Measurements from ENCODE around the gene APEX1. TPM values are rescaled to one million over a fixed set of nuclear protein-coding genes. Genes with fewer than 3 reads are reported as not detected.

Gene APEX1
- total and polyA plus RNA-seq, 12 donors = 94.1 to 304 (median 158) TPM

DNA sequence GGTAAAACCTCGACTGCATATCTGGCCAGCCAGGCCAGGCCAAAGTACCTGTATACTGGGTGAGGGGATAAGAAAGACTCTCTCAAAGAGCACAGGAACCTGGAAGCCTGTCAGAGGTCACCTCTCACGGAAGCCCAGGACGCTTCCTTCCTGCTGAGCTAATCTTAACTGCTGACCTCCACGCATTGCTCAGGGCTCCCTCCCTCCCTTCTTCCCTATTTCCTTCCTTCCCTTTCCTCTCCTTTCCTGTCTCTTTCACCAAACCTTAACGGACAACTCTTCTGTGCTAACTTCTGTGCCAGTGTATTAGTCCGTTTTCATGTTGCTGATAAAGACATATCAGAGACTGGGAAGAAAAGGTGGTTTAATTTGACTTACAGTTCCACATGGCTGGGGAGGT, 35.5 kb downstream of the APEX1 start:
- Histone ChIP-seq H3K4me3 (no peak overlapping the region), H3K27ac (no peak overlapping the region), H3K9me3 (replicated peaks in 1 of 3) (no peaks in the 10 kb centered on the region), H3K4me1 (replicated peaks in 1 of 2) (no peaks in the 10 kb centered on the region), H3K27me3 (no peaks in the 10 kb centered on the region), H3K36me3 (replicated peaks in 1 of 2) (no peaks in the 10 kb centered on the region)
- intact Hi-C loops (cut with DNase I) = no loop called here
- TF ChIP-seq, protein P1, sequence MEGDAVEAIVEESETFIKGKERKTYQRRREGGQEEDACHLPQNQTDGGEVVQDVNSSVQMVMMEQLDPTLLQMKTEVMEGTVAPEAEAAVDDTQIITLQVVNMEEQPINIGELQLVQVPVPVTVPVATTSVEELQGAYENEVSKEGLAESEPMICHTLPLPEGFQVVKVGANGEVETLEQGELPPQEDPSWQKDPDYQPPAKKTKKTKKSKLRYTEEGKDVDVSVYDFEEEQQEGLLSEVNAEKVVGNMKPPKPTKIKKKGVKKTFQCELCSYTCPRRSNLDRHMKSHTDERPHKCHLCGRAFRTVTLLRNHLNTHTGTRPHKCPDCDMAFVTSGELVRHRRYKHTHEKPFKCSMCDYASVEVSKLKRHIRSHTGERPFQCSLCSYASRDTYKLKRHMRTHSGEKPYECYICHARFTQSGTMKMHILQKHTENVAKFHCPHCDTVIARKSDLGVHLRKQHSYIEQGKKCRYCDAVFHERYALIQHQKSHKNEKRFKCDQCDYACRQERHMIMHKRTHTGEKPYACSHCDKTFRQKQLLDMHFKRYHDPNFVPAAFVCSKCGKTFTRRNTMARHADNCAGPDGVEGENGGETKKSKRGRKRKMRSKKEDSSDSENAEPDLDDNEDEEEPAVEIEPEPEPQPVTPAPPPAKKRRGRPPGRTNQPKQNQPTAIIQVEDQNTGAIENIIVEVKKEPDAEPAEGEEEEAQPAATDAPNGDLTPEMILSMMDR (IDR thresholded peaks at IDR 0.05) = no peak
- no peak for TF ChIP-seq POLR2A (IDR thresholded peaks at IDR 0.05)
- no peak for DNase-seq
- WGBS, 4 donors = 35 to 42% (median 38%) methylated on average over 6 of the region's 6 CpGs

GRCh38 chr14:20492486-20492885, 37.5 kb downstream of the APEX1 start:
- Histone ChIP-seq H3K4me3 (no peak overlapping the region), H3K4me1 (replicated peaks in 1 of 2) (no peaks in the 10 kb centered on the region), H3K9me3 (replicated peaks in 1 of 3) (no peaks in the 10 kb centered on the region), H3K27me3 (no peaks in the 10 kb centered on the region), H3K36me3 (replicated peaks in 1 of 2) (no peaks in the 10 kb centered on the region), H3K27ac (no peak overlapping the region)
- TF ChIP-seq, protein P1 (IDR thresholded peaks at IDR 0.05) = no peak
- no peak for TF ChIP-seq POLR2A (IDR thresholded peaks at IDR 0.05)
- DNase-seq = no peak
- 83 to 95% (median 88%) methylated on average over 4 of the region's 4 CpGs for WGBS, 4 donors
- intact Hi-C loops (cut with DNase I) = no loop called here

DNA sequence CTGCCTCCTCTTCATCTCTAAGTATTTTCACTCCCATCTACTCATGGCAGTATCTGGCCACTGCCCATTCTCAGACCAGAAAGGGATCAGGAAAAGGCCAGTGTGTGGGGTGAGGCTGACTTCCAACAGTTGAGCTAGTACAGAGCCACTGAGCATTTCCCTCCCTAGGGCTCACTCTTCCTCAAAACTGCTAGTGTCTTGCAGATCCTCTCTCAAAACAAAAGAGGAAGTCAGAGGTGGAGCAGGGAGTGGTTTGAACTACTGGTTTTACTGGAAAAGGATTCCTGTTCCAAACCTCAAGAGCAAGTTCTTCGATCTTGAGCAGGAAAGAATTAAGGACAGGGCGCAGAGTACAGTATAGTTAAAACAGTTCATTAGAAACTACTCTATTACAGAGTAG, 38.6 kb downstream of the APEX1 start:
- peak in 1 of 7 donors; percentile 13 for DNase-seq
- Histone ChIP-seq H3K27me3 (no peaks in the 10 kb centered on the region), H3K4me1 (replicated peaks in 1 of 2) (no peaks in the 10 kb centered on the region), H3K27ac (peak overlapping the region in 1 of 5 donors; percentile 1), H3K4me3 (no peak overlapping the region), H3K36me3 (replicated peaks in 1 of 2) (no peaks in the 10 kb centered on the region), H3K9me3 (replicated peaks in 1 of 3) (no peaks in the 10 kb centered on the region)
- intact Hi-C loops (cut with DNase I) = no loop called here
- WGBS, 4 donors = 27 to 83% (median 56%) methylated on average over 2 of the region's 2 CpGs
- TF ChIP-seq, protein P1 (IDR thresholded peaks at IDR 0.05) = no peak
- TF ChIP-seq POLR2A (IDR thresholded peaks at IDR 0.05) = no peak

DNA sequence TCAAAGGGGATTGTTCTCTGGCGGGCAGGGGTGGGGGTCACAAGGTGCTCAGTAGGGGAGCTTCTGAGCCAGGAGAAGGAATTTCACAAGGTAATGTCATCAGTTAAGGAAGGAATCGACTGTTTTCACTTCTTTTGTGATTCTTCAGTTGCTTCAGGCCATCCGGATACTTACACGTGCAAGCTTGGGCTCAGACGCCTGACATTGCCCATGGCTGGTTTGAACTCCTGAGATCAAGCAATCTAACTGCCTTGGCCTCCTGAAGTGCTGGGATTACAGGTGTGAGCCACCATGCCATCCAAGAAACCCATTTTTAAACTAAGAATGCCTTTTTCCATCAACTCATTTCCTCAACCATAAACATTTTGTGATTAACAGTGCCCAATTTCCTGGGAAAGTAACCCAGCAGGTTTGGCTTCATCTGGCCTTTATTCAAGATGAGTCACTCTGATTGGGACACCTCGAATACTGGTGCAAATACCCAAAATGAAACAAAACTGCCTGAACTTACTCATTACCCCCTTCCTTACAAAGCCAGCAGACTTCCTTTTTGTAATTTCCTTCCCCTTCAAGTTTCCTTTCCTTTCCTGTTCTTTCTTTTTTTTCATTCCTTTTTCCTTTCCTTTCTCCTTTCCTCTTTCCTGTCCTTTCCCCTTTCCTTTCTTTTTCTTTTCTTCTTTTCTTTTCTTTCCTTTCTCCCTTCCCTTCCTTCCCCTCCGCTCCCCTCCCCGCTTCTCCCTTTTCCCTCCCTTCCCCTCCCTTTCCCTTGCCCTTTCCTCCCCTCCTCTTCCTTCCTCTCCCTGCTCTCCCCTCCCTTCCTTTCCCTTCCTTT, 40.1 kb downstream of the APEX1 start:
- H3K4me3 ChIP-seq = no peak overlapping the region
- no peaks in the 10 kb centered on the region for H3K9me3 ChIP-seq (replicated peaks in 1 of 3)
- H3K4me1 ChIP-seq (replicated peaks in 1 of 2) = no peaks in the 10 kb centered on the region
- 75 to 76% (median 76%) methylated on average over 8 of the region's 8 CpGs for WGBS, 4 donors
- H3K27me3 ChIP-seq = no peaks in the 10 kb centered on the region
- no peaks in the 10 kb centered on the region for H3K36me3 ChIP-seq (replicated peaks in 1 of 2)
- no peak for TF ChIP-seq POLR2A (IDR thresholded peaks at IDR 0.05)
- TF ChIP-seq, protein P1 (IDR thresholded peaks at IDR 0.05) = no peak
- H3K27ac ChIP-seq = no peak overlapping the region
- intact Hi-C loops (cut with DNase I) = no loop called here
- DNase-seq = peak in 2 of 7 donors; percentile 15 to 21
